Naive thymus-derived CD4-positive, alpha-beta T cell (primary cell): ENCODE measurements around the gene FBRS. TPM values are rescaled to one million over a fixed set of nuclear protein-coding genes. Genes with fewer than 3 reads are reported as not detected.

ENCODE experiments used
- ATAC-seq: fragments of 150-1000 bp; cut with Tn5 transposase; 2 replicates; pipeline ENCODE4 v1.10.0; 2021; ENCODE audit warnings: mild to moderate bottlenecking, moderate library complexity
- CTCF ChIA-PET: fragments of 350-600 bp; sonication (Branson Sonifier 250); formaldehyde crosslinking; loops from one replicate; lab custom pipeline; 2021; ENCODE audit warnings: antibody characterized with exemption; lab: Charles Lee
- POLR2A ChIA-PET: fragments of 350-600 bp; sonication (Branson Sonifier 250); formaldehyde crosslinking; loops from one replicate; lab custom pipeline; 2021; ENCODE audit warnings: antibody characterized with exemption, inconsistent platforms; lab: Charles Lee
- DNase-seq, 9 donors: peaks; one replicate each; pipeline versions ENCODE4 v3.0.0 to v3.0.0-alpha.2; 2020 to 2022; ENCODE audit warnings: mixed read lengths in 1 of 9
- H3K27ac ChIP-seq: one replicate; pipeline ENCODE4 v1.7.0; 2013; ENCODE audit warnings: mild to moderate bottlenecking, low read depth, low read length, moderate library complexity
- H3K27me3 ChIP-seq, 2 donors: one replicate each; pipeline ENCODE4 v1.7.0; 2013; ENCODE audit warnings: low read length in 2 of 2, mild to moderate bottlenecking in 2 of 2, moderate library complexity in 2 of 2; ENCODE audit not compliant: control insufficient read depth in 2 of 2, insufficient read depth in 2 of 2
- H3K36me3 ChIP-seq, 3 experiments: 1 replicate in 2 of 3; 2 replicates in 1 of 3; pipeline ENCODE4 v1.7.0; 2013; ENCODE audit warnings: low read length in 3 of 3, mild to moderate bottlenecking in 3 of 3, moderate library complexity in 1 of 3; ENCODE audit not compliant: insufficient read depth in 3 of 3, control insufficient read depth in 2 of 3
- H3K4me1 ChIP-seq, 2 donors: one replicate each; pipeline ENCODE4 v1.7.0; 2013; ENCODE audit warnings: low read length in 2 of 2, mild to moderate bottlenecking in 2 of 2, moderate library complexity in 1 of 2; ENCODE audit not compliant: control insufficient read depth in 2 of 2, insufficient read depth in 2 of 2
- H3K4me3 ChIP-seq: 2 replicates; pipeline ENCODE4 v1.7.0; 2013; ENCODE audit warnings: mild to moderate bottlenecking, low read length
- H3K9me3 ChIP-seq, 3 experiments: 1 replicate in 2 of 3; 2 replicates in 1 of 3; pipeline ENCODE4 v1.7.0; 2013; ENCODE audit warnings: low read length in 3 of 3; ENCODE audit not compliant: control insufficient read depth in 2 of 3
- H3K27ac Mint-ChIP-seq, 9 donors: one replicate each; pipeline ENCODE4 v1.8.0; 2020 to 2022; ENCODE audit warnings: mixed read lengths in 9 of 9, mild to moderate bottlenecking in 8 of 9, moderate library complexity in 5 of 9, inconsistent platforms in 2 of 9
- H3K27me3 Mint-ChIP-seq, 5 donors: one replicate each; pipeline ENCODE4 v1.8.0; 2021 to 2022; ENCODE audit warnings: mixed read lengths in 5 of 5, mild to moderate bottlenecking in 1 of 5
- H3K36me3 Mint-ChIP-seq, 5 donors: one replicate each; pipeline ENCODE4 v1.8.0; 2020 to 2022; ENCODE audit warnings: mixed read lengths in 5 of 5, mild to moderate bottlenecking in 3 of 5, inconsistent platforms in 1 of 5
- H3K4me1 Mint-ChIP-seq, 7 donors: one replicate each; pipeline ENCODE4 v1.8.0; 2020 to 2022; ENCODE audit warnings: mixed read lengths in 7 of 7, mild to moderate bottlenecking in 3 of 7, inconsistent platforms in 1 of 7
- H3K4me3 Mint-ChIP-seq, 10 donors: one replicate each; pipeline ENCODE4 v1.8.0; 2020 to 2022; ENCODE audit warnings: mild to moderate bottlenecking in 10 of 10, mixed read lengths in 10 of 10, moderate library complexity in 6 of 10, inconsistent platforms in 2 of 10
- H3K9me3 Mint-ChIP-seq, 11 donors: one replicate each; pipeline ENCODE4 v1.8.0; 2020 to 2022; ENCODE audit warnings: mixed read lengths in 11 of 11, mild to moderate bottlenecking in 4 of 11, inconsistent platforms in 1 of 11, moderate library complexity in 1 of 11
- intact Hi-C, 2 donors: fragments of 100-400 bp; cut with micrococcal nuclease; formaldehyde crosslinking; loops; one replicate each; pipeline ENCODE4 v1.15.1; 2023
- polyA plus RNA-seq, 2 donors: library from polyadenylated mRNA; unstranded; fragments of 300-500 nt; fragmentation: Illumina TruSeq; gene quantifications; one replicate each; pipeline ENCODE4 v1.2.3, GENCODE V29; 2021
- total RNA-seq, 6 experiments: library from RNA in 5 of 6; stranded (reverse) in 5 of 6; gene quantifications; 1 replicate in 5 of 6; 2 replicates in 1 of 6; pipeline ENCODE4 v1.2.3 and lab custom pipeline; 2021 to 2026

The FBRS gene
- total and polyA plus RNA-seq, 7 experiments from 2014 or later, result 2.6 to 174 (median 158) TPM

GRCh38 chr16:30655815-30656347 is 2.4 kb upstream of the FBRS start:
- H3K27me3 ChIP-seq, result no peaks in the 10 kb centered on the region
- Mint-ChIP-seq H3K4me1 (peaks cover 19 to 51% (median 31%) of the 10 kb centered on the region in 7 donors), H3K4me3 (peak overlapping the region in 2 of 10 donors; percentile 25 to 81), H3K36me3 (peaks cover 3 to 28% (median 5%) of the 10 kb centered on the region in 5 donors), H3K9me3 (peaks cover 0 to 6% (median 0%) of the 10 kb centered on the region in 11 donors), H3K27me3 (no peaks in the 10 kb centered on the region), H3K27ac (peak overlapping the region in 7 of 9 donors; percentile 42 to 99 (median 85))
- intact Hi-C loops, result loop anchor here (5.0 to 10.0 kb wide), 4 partner anchors 106 to 849 kb away; partner anchors contain the start of genes CFAP119 (in 1 of the 2), MAZ (in 1 of the 2), RNF40 (in 1 of the 2) and TBX6 (in 1 of the 2)
- H3K36me3 ChIP-seq, result peaks cover 9 to 46% (median 13%) of the 10 kb centered on the region in 3 experiments
- DNase-seq, result no peak
- H3K4me1 ChIP-seq, result peaks cover 18 to 20% of the 10 kb centered on the region in 2 donors
- CTCF ChIA-PET, result interaction anchor here (0.9 to 1.1 kb wide), 2 partner anchors 38 to 41 kb away, joined by 3 to 4 read pairs; no protein-coding TSS in a partner anchor
- H3K4me3 ChIP-seq, result no peak overlapping the region
- no peaks in the 10 kb centered on the region for H3K9me3 ChIP-seq
- ATAC-seq, result no peak
- POLR2A ChIA-PET, result interaction anchor here (0.6 to 1.1 kb wide), 6 partner anchors 9 to 256 kb away, joined by 3 to 5 read pairs (median 4); no protein-coding TSS in a partner anchor
- H3K27ac ChIP-seq, result no peak overlapping the region

- no peaks in the 10 kb centered on the region for H3K27me3 Mint-ChIP-seq
- Histone ChIP-seq H3K4me1 (peaks cover 24 to 25% of the 10 kb centered on the region in 2 donors), H3K4me3 (no peak overlapping the region), H3K27ac (peak overlapping the region; percentile 78), H3K36me3 (peaks cover 12 to 48% (median 18%) of the 10 kb centered on the region in 3 experiments), H3K27me3 (no peaks in the 10 kb centered on the region), H3K9me3 (no peaks in the 10 kb centered on the region)
- ChIA-PET CTCF (interaction anchor here (1.1 kb wide), 1 partner anchor 38 kb away, joined by 4 read pairs; no protein-coding TSS in a partner anchor), POLR2A (interaction anchor here (0.7 to 1.1 kb wide), 5 partner anchors 9 to 122 kb away, joined by 3 to 5 read pairs (median 4); partner anchors contain the start of gene ZNF747)
- peaks cover 0 to 6% (median 0%) of the 10 kb centered on the region in 11 donors for H3K9me3 Mint-ChIP-seq
- peaks cover 3 to 33% (median 9%) of the 10 kb centered on the region in 5 donors for H3K36me3 Mint-ChIP-seq
- H3K4me1 Mint-ChIP-seq, result peaks cover 24 to 55% (median 36%) of the 10 kb centered on the region in 7 donors
- H3K4me3 Mint-ChIP-seq, result peak overlapping the region in 7 of 10 donors; percentile 11 to 81 (median 54)
- ATAC-seq, result no peak
- intact Hi-C loops, result loop anchor here (5.0 to 10.0 kb wide), 4 partner anchors 106 to 849 kb away; partner anchors contain the start of genes CFAP119 (in 1 of the 2), MAZ (in 1 of the 2), RNF40 (in 1 of the 2) and TBX6 (in 1 of the 2)
- H3K27ac Mint-ChIP-seq, result peak overlapping the region; percentile 16 to 99 (median 85)
- no peak for DNase-seq
Observed at GRCh38 chr16:30656388-30656787, 1.8 kb upstream of the FBRS start.

- Mint-ChIP-seq H3K27me3 (no peaks in the 10 kb centered on the region), H3K9me3 (peaks cover 0 to 6% (median 0%) of the 10 kb centered on the region in 11 donors), H3K4me1 (peaks cover 21 to 56% (median 39%) of the 10 kb centered on the region in 7 donors), H3K27ac (peak overlapping the region; percentile 82 to 100 (median 96)), H3K4me3 (peak overlapping the region; percentile 63 to 97 (median 82)), H3K36me3 (peaks cover 3 to 41% (median 16%) of the 10 kb centered on the region in 5 donors)
- peak overlapping the region; percentile 78 for H3K27ac ChIP-seq
- H3K4me3 ChIP-seq, result peak overlapping the region; percentile 61
- peaks cover 14 to 56% (median 25%) of the 10 kb centered on the region in 3 experiments for H3K36me3 ChIP-seq
- H3K9me3 ChIP-seq, result no peaks in the 10 kb centered on the region
- ATAC-seq (no peak), DNase-seq (no peak)
- intact Hi-C loops, result loop anchor here (5.0 to 10.0 kb wide), 4 partner anchors 105 to 850 kb away; partner anchors contain the start of genes CFAP119 (in 1 of the 2), MAZ (in 1 of the 2), RNF40 (in 1 of the 2) and TBX6 (in 1 of the 2)
- POLR2A ChIA-PET, result interaction anchor here (0.5 to 0.9 kb wide), 8 partner anchors 27 to 920 kb away, joined by 3 to 6 read pairs (median 3); partner anchors contain the start of gene ZNF747
- peaks cover 32 to 33% of the 10 kb centered on the region in 2 donors for H3K4me1 ChIP-seq
- no peaks in the 10 kb centered on the region for H3K27me3 ChIP-seq
- CTCF ChIA-PET, result interaction anchor here (0.7 kb wide), 1 partner anchor 819 kb away, joined by 4 read pairs; no protein-coding TSS in a partner anchor
Observed at GRCh38 chr16:30656974-30657865, 1.0 kb upstream of the FBRS start.

- H3K27me3 ChIP-seq, result no peaks in the 10 kb centered on the region
- peaks cover 27 to 57% (median 48%) of the 10 kb centered on the region in 7 donors for H3K4me1 Mint-ChIP-seq
- peak overlapping the region; percentile 81 to 99 (median 96) for H3K4me3 Mint-ChIP-seq
- CTCF ChIA-PET, result interaction anchor here (0.6 to 5.6 kb wide), 7 partner anchors 8 to 1270 kb away, joined by 3 to 50 read pairs (median 3); partner anchors contain the start of genes PRR14, SRCAP and ZNF764
- peaks cover 45 to 49% of the 10 kb centered on the region in 2 donors for H3K4me1 ChIP-seq
- peaks cover 27 to 58% (median 41%) of the 10 kb centered on the region in 3 experiments for H3K36me3 ChIP-seq
- peaks cover 0 to 6% (median 0%) of the 10 kb centered on the region in 11 donors for H3K9me3 Mint-ChIP-seq
- peak overlapping the region; percentile 99 to 100 (median 100) for H3K27ac Mint-ChIP-seq
- H3K27ac ChIP-seq, result peak overlapping the region; percentile 94
- POLR2A ChIA-PET, result interaction anchor here (0.6 to 6.3 kb wide), 39 partner anchors 9 to 828 kb away, joined by 3 to 113 read pairs (median 4); partner anchors contain the start of genes ALDOA, CORO1A, DCTPP1 and FUS
- H3K27me3 Mint-ChIP-seq, result no peaks in the 10 kb centered on the region
- H3K9me3 ChIP-seq, result no peaks in the 10 kb centered on the region
- intact Hi-C loops, result loop anchor here (1.0 to 10.0 kb wide), 31 partner anchors 9 to 854 kb away; partner anchors contain the start of genes ALDOA (in 2 of the 2), CFAP119 (in 2 of the 2), DCTPP1 (in 2 of the 2) and PHKG2 (in 2 of the 2)
- peak in 3 of 9 donors; percentile 60 to 96 (median 77) for DNase-seq
- H3K4me3 ChIP-seq, result peak overlapping the region; percentile 83
- ATAC-seq, result peak; percentile 73
- peaks cover 0 to 49% (median 26%) of the 10 kb centered on the region in 5 donors for H3K36me3 Mint-ChIP-seq
Observed at GRCh38 chr16:30658731-30659506, 688 bp downstream of the FBRS start.
